K562 (cell line): ENCODE measurements around the gene MKNK1. TPM values are rescaled to one million over a fixed set of nuclear protein-coding genes. Genes with fewer than 3 reads are reported as not detected.

Source experiments
- ATAC-seq: fragments of 200-7000 bp; cut with Tn5 transposase; 3 replicates; pipeline ENCODE4 v1.9.1; 2020; ENCODE audit warnings: moderate library complexity
- BruUV-seq: library from RNA; stranded (reverse); fragments of 400-500 nt; replicated peaks from 2 replicates; lab custom pipeline; 2021; lab: Mats Ljungman, UMichigan
- CTCF ChIA-PET: fragments of 300-600 bp; formaldehyde crosslinking; extraction: SDS; loops from one replicate; lab custom pipeline; 2021; ENCODE audit warnings: low intra/inter-chr PET ratio; lab: Yijun Ruan, JAX
- POLR2A ChIA-PET: fragments of 300-600, 350-650 bp; sonication (Branson Sonifier 250); formaldehyde crosslinking; extraction: SDS; loops from one replicate; lab custom pipeline; 2021; ENCODE audit warnings: antibody characterized with exemption, inconsistent platforms; lab: Yijun Ruan, JAX
- DNase-seq, 4 experiments: peaks; one replicate each; pipeline versions ENCODE4 v3.0.0 to v3.0.0-alpha.2; 2011 to 2018; ENCODE audit warnings: low spot score in 3 of 4, mixed read lengths in 3 of 4; ENCODE audit errors: extremely low read depth in 1 of 4
- FAIRE-seq: peaks from 2 replicates; lab custom pipeline; 2011; peaks lifted over from hg19 to GRCh38; lab: Jason Lieb, UNC
- H2AFZ ChIP-seq: 2 replicates; pipeline ENCODE4 v1.6.0; 2011; ENCODE audit warnings: low read depth, low read length, control low read depth, inconsistent platforms
- H3K27ac ChIP-seq: fragments of 200-600 bp; 3 replicates; pipeline ENCODE4 v1.8.0; 2011; ENCODE audit warnings: low read depth, mild to moderate bottlenecking, control low read depth, inconsistent platforms, low read length, moderate library complexity, mixed read lengths; ENCODE audit errors: extremely low read depth
- H3K27me3 ChIP-seq, 2 experiments: fragments of 300-600 bp in 1 of 2; 2 replicates in 1 of 2; 3 replicates in 1 of 2; pipeline versions ENCODE4 v1.6.0 to v1.8.0; 2011; ENCODE audit warnings: inconsistent platforms in 2 of 2, low read length in 2 of 2, mild to moderate bottlenecking in 1 of 2, mixed read lengths in 1 of 2, moderate library complexity in 1 of 2; ENCODE audit not compliant: control insufficient read depth in 2 of 2, insufficient read depth in 2 of 2
- H3K36me3 ChIP-seq: fragments of 300-600 bp; 3 replicates; pipeline ENCODE4 v1.8.0; 2011; ENCODE audit warnings: mild to moderate bottlenecking, low read length, inconsistent platforms; ENCODE audit not compliant: control insufficient read depth, insufficient read depth
- H3K4me1 ChIP-seq, 2 experiments: fragments of 200-600 bp in 1 of 2; replicated peaks in 1 of 2; 2 replicates in 1 of 2; 3 replicates in 1 of 2; pipeline versions ENCODE4 v1.5.1 to v1.8.0; 2011; ENCODE audit warnings: inconsistent platforms in 2 of 2, low read length in 2 of 2, mild to moderate bottlenecking in 1 of 2, mixed read lengths in 1 of 2, moderate library complexity in 1 of 2; ENCODE audit not compliant: control insufficient read depth in 2 of 2, insufficient read depth in 2 of 2
- H3K4me2 ChIP-seq: 2 replicates; pipeline ENCODE4 v1.6.1; 2011; ENCODE audit warnings: low read length, control low read depth, inconsistent platforms, mixed read lengths; ENCODE audit not compliant: insufficient read depth
- H3K4me3 ChIP-seq: fragments of 200-600 bp; sonication (generic), shearing (Covaris generic); 2 replicates; pipeline ENCODE4 v1.5.1; 2016; ENCODE audit warnings: control low read depth, inconsistent platforms
- H3K79me2 ChIP-seq: fragments of 200-600 bp; 3 replicates; pipeline ENCODE4 v1.8.0; 2011; ENCODE audit warnings: low read length, inconsistent platforms; ENCODE audit not compliant: control insufficient read depth, insufficient read depth
- H3K9ac ChIP-seq, 2 experiments: 2 replicates each; pipeline versions ENCODE4 v1.6.0 to v1.6.1; 2011; ENCODE audit warnings: low read depth in 2 of 2, low read length in 2 of 2, control low read depth in 1 of 2, inconsistent platforms in 1 of 2, mild to moderate bottlenecking in 1 of 2, mixed read lengths in 1 of 2; ENCODE audit not compliant: insufficient read depth in 1 of 2
- H3K9me1 ChIP-seq: one replicate; pipeline ENCODE4 v1.6.0; 2011; ENCODE audit warnings: inconsistent platforms, mild to moderate bottlenecking, low read length, moderate library complexity; ENCODE audit not compliant: control insufficient read depth, insufficient read depth
- H3K9me3 ChIP-seq: replicated peaks from 2 replicates; pipeline ENCODE4 v1.5.1; 2011; ENCODE audit warnings: low read depth, low read length, inconsistent platforms; ENCODE audit not compliant: control insufficient read depth, insufficient read depth
- H4K20me1 ChIP-seq: replicated peaks from 2 replicates; pipeline ENCODE4 v1.6.1; 2011; ENCODE audit warnings: low read length, inconsistent platforms, mixed read lengths; ENCODE audit not compliant: control insufficient read depth, insufficient read depth
- CBX5 ChIP-seq: IDR thresholded peaks from 2 replicates; pipeline ENCODE4 v1.6.1; 2014; ENCODE audit warnings: low read depth, borderline replicate concordance
- CHD1 ChIP-seq: fragments of 200-600 bp; sonication (generic); IDR thresholded peaks from one replicate; pipeline ENCODE4 v1.6.1; 2012; ENCODE audit warnings: mild to moderate bottlenecking, moderate library complexity, low read length, inconsistent platforms
- CREBBP ChIP-seq: IDR thresholded peaks from one replicate; pipeline ENCODE4 v1.6.1; 2012; ENCODE audit warnings: low read depth, mild to moderate bottlenecking, control low read depth, inconsistent platforms, low read length
- E2F3 ChIP-seq: fragments of 250-450 bp; sonication (Bioruptor Pico); IDR thresholded peaks from 2 replicates; pipeline ENCODE4 v1.4.0; 2020; ENCODE audit warnings: mild to moderate bottlenecking
- EGR1 ChIP-seq: fragments of 450-650 bp; conservative IDR thresholded peaks from 2 replicates; pipeline ENCODE4 v1.6.1; 2017; ENCODE audit warnings: mild to moderate bottlenecking
- EHMT2 ChIP-seq: fragments of 450-650 bp; IDR thresholded peaks from 2 replicates; pipeline ENCODE4 v1.6.1; 2018; ENCODE audit warnings: antibody characterized with exemption
- ETV5 ChIP-seq: sonication (generic); formaldehyde crosslinking; IDR thresholded peaks from 2 replicates; pipeline ENCODE4 v1.4.0; 2020; ENCODE audit warnings: low read depth, mild to moderate bottlenecking, missing genetic modification reagents
- HDAC1 ChIP-seq, 2 experiments: fragments of 450-650 bp; IDR thresholded peaks; 2 replicates each; pipeline ENCODE4 v1.6.1; 2016 to 2017; ENCODE audit warnings: inconsistent platforms in 1 of 2, mild to moderate bottlenecking in 1 of 2, moderate library complexity in 1 of 2
- MECOM ChIP-seq: fragments of 250-450 bp; sonication (Bioruptor Pico); IDR thresholded peaks from 2 replicates; pipeline ENCODE4 v1.8.0; 2022; ENCODE audit warnings: inconsistent platforms
- NFE2 ChIP-seq: IDR thresholded peaks from 2 replicates; pipeline ENCODE4 v1.6.1; 2014; ENCODE audit warnings: antibody characterized with exemption, low read depth
- NRF1 ChIP-seq, 2 experiments: fragments of 450-650 bp; IDR thresholded peaks in 1 of 2; conservative IDR thresholded peaks in 1 of 2; 2 replicates each; pipeline ENCODE4 v1.6.1; 2014; ENCODE audit warnings: mild to moderate bottlenecking in 2 of 2
- PKNOX1 ChIP-seq: fragments of 450-650 bp; IDR thresholded peaks from 2 replicates; pipeline ENCODE4 v1.6.1; 2016
- PREB ChIP-seq: sonication (generic); formaldehyde crosslinking; IDR thresholded peaks from 2 replicates; pipeline ENCODE4 v1.8.1; 2023; ENCODE audit warnings: mild to moderate bottlenecking, missing genetic modification reagents
- RBBP5 ChIP-seq: fragments of 200-600 bp; sonication (generic); IDR thresholded peaks from 2 replicates; pipeline ENCODE4 v1.6.1; 2012; ENCODE audit warnings: borderline replicate concordance, mild to moderate bottlenecking, low read length, control low read depth, inconsistent platforms; ENCODE audit not compliant: insufficient read depth, poor library complexity, severe bottlenecking
- ZBTB2 ChIP-seq: fragments of 450-650 bp; IDR thresholded peaks from 2 replicates; pipeline ENCODE4 v1.6.1; 2016; ENCODE audit warnings: antibody characterized with exemption
- ZNF511 ChIP-seq: sonication (generic); formaldehyde crosslinking; IDR thresholded peaks from 2 replicates; pipeline ENCODE4 v1.8.0; 2022; ENCODE audit warnings: mild to moderate bottlenecking, missing genetic modification reagents
- ZNF551 ChIP-seq: fragments of 250-450 bp; sonication (Bioruptor Pico); IDR thresholded peaks from 2 replicates; pipeline ENCODE4 v1.5.0; 2021; ENCODE audit warnings: mild to moderate bottlenecking, moderate library complexity
- ZNF589 ChIP-seq: fragments of 200-800 bp; sonication (Bioruptor generic); IDR thresholded peaks from 2 replicates; pipeline ENCODE4 v1.6.1; 2016; ENCODE audit warnings: low read depth, missing genetic modification characterization, missing compliant biosample characterization
- WGBS: fragments of 100-300 bp; shearing (Covaris generic); methylation state at CpG from one replicate; pipeline ENCODE4 v1.1.6; 2016; ENCODE audit warnings: low coverage, mixed read lengths; ENCODE audit not compliant: insufficient coverage; ENCODE audit errors: missing lambda C conversion rate; 5-methylcytosine and 5-hydroxymethylcytosine counted together
- in situ Hi-C: fragments of 300-500 bp; cut with MboI; formaldehyde crosslinking; loops from 4 replicates; pipeline ENCODE4 v1.15.0; 2018; ENCODE audit warnings: inconsistent platforms, mixed read lengths
- intact Hi-C: fragments of 100-400 bp; cut with micrococcal nuclease; formaldehyde crosslinking; loops from 2 replicates; pipeline ENCODE4 v1.14.2; 2022
- polyA plus RNA-seq, 8 experiments: library from polyadenylated mRNA; depleted of rRNA in 4 of 8; stranded (reverse) in 5 of 8; unstranded in 3 of 8; fragments of >200 nt; fragmentation: Nextera tagmentation in 2 of 8; fragmentation: Illumina TruSeq in 1 of 8; extraction: Ambion mirVana in 2 of 8; extraction: Trizol in 1 of 8; gene quantifications; 2 replicates each; pipeline versions ENCODE4 v1.2.1 to v1.2.3, GENCODE V29; 2011 to 2014; ENCODE audit warnings: inconsistent platforms in 1 of 8, missing spikeins in 1 of 8
- total RNA-seq, 7 experiments: library from RNA; depleted of rRNA in 6 of 7; stranded (reverse); fragments of >200 nt in 6 of 7; fragmentation: Illumina TruSeq in 2 of 7; extraction: Trizol in 2 of 7; gene quantifications; 2 replicates each; pipeline versions ENCODE4 v1.2.1 to v1.2.3, GENCODE V29; 2011 to 2021; ENCODE audit warnings: low replicate concordance in 1 of 7

Gene MKNK1
- total and polyA plus RNA-seq, 9 of the 15 experiments (the other 6 are each of a cell fraction or from before 2014, with no cell fraction given) = 27.7 to 51.3 (median 43.7) TPM

- Histone ChIP-seq H3K36me3 (no peaks in the 10 kb centered on the region), H3K9me3 (no peaks in the 10 kb centered on the region), H3K9me1 (no peaks in the 10 kb centered on the region), H3K79me2 (no peaks in the 10 kb centered on the region), H3K27me3 (no peaks in the 10 kb centered on the region), H4K20me1 (no peaks in the 10 kb centered on the region), H3K4me2 (peak overlapping the region; percentile 43; the same call in 1 of the 2 replicates), H3K9ac (peak overlapping the region in 1 of 2 experiments; percentile 73; a peak in 2 of 4 replicates), H3K4me3 (no peak overlapping the region), H3K27ac (no peak overlapping the region), H2AFZ (peak overlapping the region; percentile 77), H3K4me1 (peaks cover 55 to 59% of the 10 kb centered on the region in 2 experiments)
- ATAC-seq (no peak), FAIRE-seq (no peak), DNase-seq (peak in 3 of 4 experiments; percentile 64 to 74 (median 66))
- WGBS = 34% methylated on average over 14 of the region's 14 CpGs
- CTCF ChIA-PET = interaction anchor here (2.3 to 7.0 kb wide), 4 partner anchors 39 to 120 kb away, joined by 13 to 144 read pairs (median 80); no protein-coding TSS in a partner anchor
- in situ Hi-C loops = loop anchor here (5.0 kb wide), 2 partner anchors 49 to 79 kb away; no protein-coding TSS in a partner anchor
- intact Hi-C loops = no loop called here
- no TSS peak for BruUV-seq
- POLR2A ChIA-PET = interaction anchor here (0.7 to 2.0 kb wide), 10 partner anchors 11 to 104 kb away, joined by 3 to 7 read pairs (median 4); no protein-coding TSS in a partner anchor
- TF ChIP-seq EGR1 (0 out of 2 replicates have a peak, but pooled peaks have one; percentile 12), E2F3 (CRISPR knock-in tag) (no peak), NRF1 (conservative IDR thresholded peaks at IDR 0.05 in 1 of 2, IDR thresholded peaks at IDR 0.05 in 1 of 2) (no peak), ZBTB2 (no peak), ETV5 (CRISPR knock-in tag) (0 out of 2 replicates have a peak, but pooled peaks have one; percentile 56), PREB (no peak), MECOM (no peak), HDAC1 (IDR thresholded peaks at IDR 0.05) (peak in 1 of 2 experiments; percentile 24; a peak in 1 of 4 replicates), RBBP5 (no peak), CREBBP (no peak), NFE2 (no peak), ZNF511 (0 out of 2 replicates have a peak, but pooled peaks have one; percentile 28), CBX5 (no peak), ZNF589 (CRISPR knock-in tag) (no peak), CHD1 (no peak), ZNF551 (CRISPR knock-in tag) (no peak), PKNOX1 (peak; percentile 81), EHMT2 (no peak)
Measured at GRCh38 chr1:46526691-46527291, 77.3 kb downstream of the MKNK1 start.
